GM23338 (cell line): ENCODE data around the gene M1AP. TPM values are rescaled to one million over a fixed set of nuclear protein-coding genes. Genes with fewer than 3 reads are reported as not detected.

ENCODE experiments used
- ATAC-seq: fragments of 200-7000 bp; cut with Tn5 transposase; 3 replicates; pipeline ENCODE4 v1.9.1; 2020
- DNase-seq: peaks from one replicate; pipeline ENCODE4 v3.0.0-alpha.2; 2015; ENCODE audit warnings: low spot score
- H2AFZ ChIP-seq: fragments of 200-600 bp; sonication (generic); 2 replicates; pipeline ENCODE4 v1.8.0; 2016; ENCODE audit warnings: antibody characterized with exemption, mild to moderate bottlenecking, moderate library complexity
- H3F3A ChIP-seq: fragments of 200-600 bp; sonication (generic); replicated peaks from 2 replicates; pipeline ENCODE4 v1.8.0; 2017; ENCODE audit warnings: antibody characterized with exemption, mixed run types, low read depth
- H3K27ac ChIP-seq: fragments of 200-600 bp; sonication (generic); 2 replicates; pipeline ENCODE4 v1.6.1; 2016; ENCODE audit warnings: low read depth
- H3K27me3 ChIP-seq: fragments of 200-600 bp; sonication (generic); 2 replicates; pipeline ENCODE4 v1.8.0; 2016; ENCODE audit warnings: mild to moderate bottlenecking, mixed run types, moderate library complexity; ENCODE audit not compliant: insufficient read depth
- H3K36me3 ChIP-seq: fragments of 200-600 bp; sonication (generic); 2 replicates; pipeline ENCODE4 v1.8.0; 2016; ENCODE audit warnings: mild to moderate bottlenecking; ENCODE audit not compliant: insufficient read depth
- H3K4me1 ChIP-seq: fragments of 200-600 bp; sonication (generic); 2 replicates; pipeline ENCODE4 v1.8.0; 2016; ENCODE audit warnings: mild to moderate bottlenecking, moderate library complexity; ENCODE audit not compliant: insufficient read depth
- H3K4me2 ChIP-seq: fragments of 200-600 bp; sonication (generic); 2 replicates; pipeline ENCODE4 v1.7.1; 2017; ENCODE audit warnings: mixed run types
- H3K4me3 ChIP-seq: fragments of 200-600 bp; sonication (generic); 2 replicates; pipeline ENCODE4 v1.6.1; 2016; ENCODE audit warnings: mixed run types
- H3K79me2 ChIP-seq: fragments of 200-600 bp; sonication (generic); replicated peaks from 2 replicates; pipeline ENCODE4 v1.8.0; 2017; ENCODE audit warnings: mild to moderate bottlenecking; ENCODE audit not compliant: insufficient read depth
- H3K9me2 ChIP-seq: fragments of 200-600 bp; sonication (generic); 2 replicates; pipeline ENCODE4 v1.8.0; 2017; ENCODE audit not compliant: insufficient read depth
- H4K20me1 ChIP-seq: fragments of 200-600 bp; sonication (generic); replicated peaks from 2 replicates; pipeline ENCODE4 v1.8.0; 2017; ENCODE audit warnings: mild to moderate bottlenecking; ENCODE audit not compliant: insufficient read depth
- H3K27ac Mint-ChIP-seq: 2 replicates; pipeline ENCODE4 v1.8.0; 2020; ENCODE audit warnings: inconsistent platforms, mild to moderate bottlenecking, moderate library complexity, mixed read lengths
- H3K27me3 Mint-ChIP-seq: 3 replicates; pipeline ENCODE4 v1.8.0; 2022; ENCODE audit warnings: low read depth, mild to moderate bottlenecking, moderate library complexity, mixed read lengths, inconsistent platforms; ENCODE audit not compliant: insufficient read depth, poor library complexity
- H3K36me3 Mint-ChIP-seq: 3 replicates; pipeline ENCODE4 v1.8.0; 2021; ENCODE audit warnings: low read depth, mild to moderate bottlenecking, inconsistent platforms, moderate library complexity, mixed read lengths
- H3K4me1 Mint-ChIP-seq: 3 replicates; pipeline ENCODE4 v1.8.0; 2020; ENCODE audit warnings: mild to moderate bottlenecking, inconsistent platforms, mixed read lengths
- H3K4me3 Mint-ChIP-seq: 3 replicates; pipeline ENCODE4 v1.8.0; 2021; ENCODE audit warnings: moderate library complexity, mild to moderate bottlenecking, inconsistent platforms, mixed read lengths
- H3K9me3 Mint-ChIP-seq: 3 replicates; pipeline ENCODE4 v1.8.0; 2020; ENCODE audit warnings: moderate library complexity, mild to moderate bottlenecking, inconsistent platforms, mixed read lengths
- CREB1 ChIP-seq: fragments of 250-450 bp; sonication (Bioruptor Pico); IDR thresholded peaks from 2 replicates; pipeline ENCODE4 v1.5.0; 2020; ENCODE audit warnings: low read depth, mild to moderate bottlenecking, moderate library complexity
- CTCF ChIP-seq, 2 experiments: fragments of 200-600 bp in 1 of 2; sonication (generic) in 1 of 2; conservative IDR thresholded peaks; 2 replicates each; pipeline versions ENCODE4 v1.5.1 to v1.6.1; 2016 to 2017; ENCODE audit warnings: antibody characterized with exemption in 2 of 2, low read depth in 2 of 2, mild to moderate bottlenecking in 2 of 2, moderate library complexity in 1 of 2
- ETS1 ChIP-seq: IDR thresholded peaks from 2 replicates; pipeline ENCODE4 v1.6.1; 2016; ENCODE audit warnings: antibody characterized with exemption
- EZH2 ChIP-seq: fragments of 200-600 bp; sonication (generic); IDR thresholded peaks from one replicate; pipeline ENCODE4 v1.8.0; 2017; ENCODE audit warnings: antibody characterized with exemption, mild to moderate bottlenecking, low read depth; ENCODE audit not compliant: unreplicated experiment
- EZH2phosphoT487 ChIP-seq: fragments of 200-600 bp; sonication (generic); IDR thresholded peaks from one replicate; pipeline ENCODE4 v1.8.1; 2018; ENCODE audit warnings: antibody characterized with exemption; ENCODE audit not compliant: unreplicated experiment
- JUNB ChIP-seq: IDR thresholded peaks from one replicate; pipeline ENCODE4 v1.6.1; 2016; ENCODE audit warnings: antibody characterized with exemption; ENCODE audit not compliant: unreplicated experiment
- NANOG ChIP-seq: IDR thresholded peaks from 2 replicates; pipeline ENCODE4 v1.6.1; 2016; ENCODE audit warnings: antibody characterized with exemption, borderline replicate concordance
- POLR2AphosphoS5 ChIP-seq: IDR thresholded peaks from 2 replicates; pipeline ENCODE4 v1.6.1; 2016; ENCODE audit warnings: antibody characterized with exemption, low read depth
- REST ChIP-seq: IDR thresholded peaks from one replicate; pipeline ENCODE4 v1.6.1; 2018; ENCODE audit warnings: antibody characterized with exemption; ENCODE audit not compliant: unreplicated experiment
- STAT1 ChIP-seq: IDR thresholded peaks from one replicate; pipeline ENCODE4 v1.6.1; 2016; ENCODE audit warnings: antibody characterized with exemption; ENCODE audit not compliant: unreplicated experiment
- ZNF114 ChIP-seq: fragments of 250-450 bp; sonication (Bioruptor Pico); IDR thresholded peaks from 2 replicates; pipeline ENCODE4 v1.5.0; 2020; ENCODE audit warnings: mild to moderate bottlenecking, moderate library complexity
- ZNF331 ChIP-seq: fragments of 250-450 bp; sonication (Bioruptor Pico); IDR thresholded peaks from 2 replicates; pipeline ENCODE4 v1.5.0; 2020; ENCODE audit warnings: low read depth, mild to moderate bottlenecking, moderate library complexity
- ZNF462 ChIP-seq: fragments of 250-450 bp; sonication (Bioruptor Pico); IDR thresholded peaks from 2 replicates; pipeline ENCODE4 v1.5.0; 2020; ENCODE audit warnings: mild to moderate bottlenecking, moderate library complexity
- polyA plus RNA-seq: library from polyadenylated mRNA; unstranded; fragments of >200 nt; fragmentation: Nextera tagmentation; extraction: Ambion mirVana; gene quantifications from 2 replicates; pipeline ENCODE4 v1.2.1, GENCODE V29; 2016
- total RNA-seq: library from RNA; depleted of rRNA; stranded (reverse); fragments of >200 nt; shearing (Covaris generic); gene quantifications from 2 replicates; pipeline ENCODE4 v1.2.3, GENCODE V29; 2014

Gene M1AP
- total and polyA plus RNA-seq, 2 experiments from 2014 or later = 5.1 to 12.1 TPM

- no peak overlapping the region for H3K4me2 ChIP-seq
- no peak for DNase-seq
- no peak overlapping the region for H3K27ac ChIP-seq
- no peak overlapping the region for H3K4me3 ChIP-seq
- no peaks in the 10 kb centered on the region for H3K79me2 ChIP-seq
- no peak for ATAC-seq
- Mint-ChIP-seq H3K4me1 (peaks cover 7% of the 10 kb centered on the region), H3K27me3 (no peaks in the 10 kb centered on the region), H3K36me3 (no peaks in the 10 kb centered on the region), H3K4me3 (no peak overlapping the region), H3K27ac (no peak overlapping the region), H3K9me3 (no peaks in the 10 kb centered on the region)
- no peaks in the 10 kb centered on the region for H3F3A ChIP-seq
- no peaks in the 10 kb centered on the region for H3K4me1 ChIP-seq
- no peaks in the 10 kb centered on the region for H3K36me3 ChIP-seq
- TF ChIP-seq ZNF331 (CRISPR knock-in tag) (no peak), EZH2phosphoT487 (no peak), EZH2 (no peak), POLR2AphosphoS5 (no peak), CTCF (conservative IDR thresholded peaks at IDR 0.05; ENCODE audit: low read depth in 2 of 2) (no peak), NANOG (no peak), JUNB (no peak), ETS1 (no peak), CREB1 (CRISPR knock-in tag) (no peak), STAT1 (no peak), ZNF114 (CRISPR knock-in tag) (no peak), REST (no peak), ZNF462 (CRISPR knock-in tag) (no peak)
- H3K27me3 ChIP-seq = no peaks in the 10 kb centered on the region
- H4K20me1 ChIP-seq = no peaks in the 10 kb centered on the region
- H2AFZ ChIP-seq = no peak overlapping the region
- no peaks in the 10 kb centered on the region for H3K9me2 ChIP-seq
These were observed 71.3 kb downstream of the M1AP start for GRCh38 chr2:74576863-74577229.
